Cardiac septum (tissue), 1 donor: ENCODE results near the gene PRUNE1. TPM values are rescaled to one million over a fixed set of nuclear protein-coding genes. Genes with fewer than 3 reads are reported as not detected.
A peak's percentile ranks its signal among the peaks of the same experiment; 100 is the strongest.

Source experiments
- DNase-seq: peaks from one replicate; pipeline ENCODE4 v3.0.0-alpha.2; 2020; ENCODE audit warnings: low spot score
- intact Hi-C: fragments of 100-400 bp; cut with DNase I; formaldehyde crosslinking; loops from one replicate; pipeline ENCODE4 v1.14.0; 2022
- total RNA-seq: library from RNA; stranded (reverse); fragmentation: NEBNext Ultra II Directional; extraction: Animal tissue kit (Norgen Biotek cat#: 25700); gene quantifications from one replicate; pipeline ENCODE4 v1.2.1, GENCODE V29; 2021
- donor health status: DM: no; HTN: no; CAD: no.

Gene PRUNE1
- total RNA-seq, 1 donor from 2014 or later: 31.0 TPM

DNA sequence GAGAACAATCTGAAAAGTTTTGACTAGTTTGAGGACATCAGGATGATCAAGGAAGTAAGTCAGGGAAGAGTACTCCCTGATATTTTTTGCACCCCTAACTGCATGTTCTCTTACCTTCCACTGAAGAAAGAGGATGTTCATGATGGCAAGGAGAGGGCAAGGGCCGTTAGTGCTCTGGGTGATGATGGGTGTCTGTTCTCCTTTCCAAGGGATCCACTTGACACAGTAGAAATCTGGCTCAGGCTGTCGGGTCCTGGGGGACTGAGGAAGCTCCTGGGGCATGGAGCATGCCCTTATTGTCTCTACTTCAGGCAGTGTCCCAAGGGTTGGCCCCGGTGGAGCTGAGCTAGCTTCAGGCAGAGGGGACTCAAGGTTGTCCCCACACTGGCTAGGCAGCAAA, 6.2 kb upstream of the PRUNE1 start:
- intact Hi-C loops: no loop called here

GRCh38 chr1:151002611-151003010, 5.6 kb upstream of the PRUNE1 start:
- intact Hi-C loops: no loop called here
- DNase-seq: no peak

More for the DNA sequence above, 6.2 kb upstream of the PRUNE1 start:
- DNase-seq: no peak

- DNase-seq: no peak
- intact Hi-C loops: no loop called here
These were observed 5.1 kb upstream of the PRUNE1 start for GRCh38 chr1:151003180-151003579.

- no peak for DNase-seq
- intact Hi-C loops: loop anchor here (2.0 kb wide), 2 partner anchors 27 to 53 kb away; partner anchors contain the start of gene CDC42SE1
These were observed 2.4 kb upstream of the PRUNE1 start for GRCh38 chr1:151005729-151006319.

GRCh38 chr1:151006327-151007052, 1.8 kb upstream of the PRUNE1 start, which contains the start of gene MINDY1:
Gene MINDY1 (minus strand): TSS chr1:151006902. CDS start chr1:151002617, 4,285 bp downstream.
- DNase-seq: peak; percentile 89
- intact Hi-C loops: loop anchor here (2.0 kb wide), 2 partner anchors 28 to 52 kb away; partner anchors contain the start of gene CDC42SE1

- intact Hi-C loops: loop anchor here (2.0 kb wide), 2 partner anchors 29 to 51 kb away; partner anchors contain the start of gene CDC42SE1
- DNase-seq: no peak
These were observed 401 bp upstream of the PRUNE1 start for GRCh38 chr1:151007853-151008243.

DNA sequence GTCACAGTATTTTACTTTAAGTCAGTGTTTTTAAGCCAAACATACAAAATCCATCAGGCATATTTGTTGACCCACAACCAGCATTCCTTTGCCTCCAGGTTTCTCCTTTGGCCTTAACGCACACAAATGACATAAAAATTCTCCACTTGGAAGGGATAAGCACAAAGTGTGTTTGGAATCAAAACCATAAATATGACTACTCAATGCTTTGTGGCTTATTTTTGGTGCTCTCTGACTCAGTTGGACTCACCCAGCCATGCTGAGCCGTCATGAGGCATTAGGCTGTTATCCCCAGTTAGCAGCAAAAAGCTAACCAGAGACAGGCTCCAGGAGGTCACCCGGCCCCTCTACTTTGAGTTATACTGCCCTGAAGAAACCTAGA, 948 bp downstream of the PRUNE1 start:
- intact Hi-C loops: no loop called here
- DNase-seq: no peak

GRCh38 chr1:151009674-151010345, 1.6 kb downstream of the PRUNE1 start:
- intact Hi-C loops: no loop called here
- no peak for DNase-seq

DNA sequence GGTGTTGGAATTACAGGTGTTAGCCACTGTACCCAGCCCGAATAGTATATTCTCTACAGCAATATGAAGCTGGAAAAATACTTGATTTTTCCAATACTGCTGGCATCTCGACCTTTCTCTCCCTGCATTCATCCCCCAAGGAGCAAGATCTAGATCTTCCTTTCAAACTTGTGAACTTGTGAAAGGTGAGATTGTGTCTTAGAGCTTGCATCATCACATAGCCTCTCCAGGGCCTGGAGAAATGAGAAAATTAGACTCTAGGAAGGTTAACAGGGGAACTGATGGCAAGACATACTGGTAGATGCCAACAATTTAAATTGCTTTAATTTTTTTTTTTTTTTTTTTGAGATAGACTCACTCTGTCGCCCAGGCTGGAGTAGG, 2.1 kb downstream of the PRUNE1 start:
- no peak for DNase-seq
- intact Hi-C loops: no loop called here

GRCh38 chr1:151011154-151011850, 3.1 kb downstream of the PRUNE1 start:
- intact Hi-C loops: no loop called here
- DNase-seq: no peak

GRCh38 chr1:151012684-151013471, 4.6 kb downstream of the PRUNE1 start:
- DNase-seq: no peak
- intact Hi-C loops: no loop called here

DNA sequence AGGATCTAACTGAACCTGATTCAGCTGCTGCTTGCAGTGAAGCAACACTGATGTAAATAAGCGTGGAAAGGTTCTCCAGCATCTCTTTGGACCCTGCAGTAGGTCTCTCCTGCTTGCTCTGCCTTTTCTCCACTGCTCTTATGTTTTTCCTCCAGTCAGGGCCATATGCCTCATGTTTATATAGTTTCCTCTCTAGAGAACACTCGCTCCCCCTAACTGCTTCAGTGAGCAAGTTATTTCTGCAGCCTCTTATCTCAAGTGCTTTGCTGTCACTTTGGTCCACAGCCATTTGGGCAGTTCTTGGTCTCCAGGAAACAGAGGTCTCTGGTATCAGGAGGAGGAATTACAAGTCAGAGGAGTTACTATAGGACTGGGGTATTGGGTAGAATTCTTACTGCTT, 5.3 kb downstream of the PRUNE1 start:
- intact Hi-C loops: no loop called here
- no peak for DNase-seq

GRCh38 chr1:151024540-151025146, 16.4 kb downstream of the PRUNE1 start:
- peak; percentile 91 for DNase-seq
- intact Hi-C loops: loop anchor here (2.0 to 5.0 kb wide), 3 partner anchors 22 to 123 kb away; partner anchors contain the start of genes C1orf56, GABPB2 and SEMA6C

- DNase-seq: no peak
- intact Hi-C loops: no loop called here
These were observed 18.2 kb downstream of the PRUNE1 start for GRCh38 chr1:151026460-151026859.

DNA sequence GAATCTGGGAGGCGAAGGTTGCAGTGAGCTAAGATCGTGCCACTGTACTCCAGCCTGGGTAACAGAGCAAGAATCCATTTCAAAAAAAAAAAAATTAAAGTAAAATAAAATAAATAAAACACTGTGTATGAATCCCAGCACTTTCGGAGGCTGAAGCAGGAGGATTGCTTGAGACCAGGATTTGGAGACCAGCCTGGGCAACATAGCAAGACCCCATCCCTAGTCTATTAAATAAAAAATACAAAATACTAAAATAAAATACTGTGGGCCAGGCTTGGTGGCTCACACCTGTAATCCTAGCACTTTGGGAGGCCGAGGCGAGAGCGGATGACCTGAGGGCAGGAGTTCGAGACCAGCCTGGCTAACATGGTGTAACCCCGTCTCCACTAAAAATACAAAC, 23.9 kb downstream of the PRUNE1 start:
- intact Hi-C loops: no loop called here
- DNase-seq: no peak

DNA sequence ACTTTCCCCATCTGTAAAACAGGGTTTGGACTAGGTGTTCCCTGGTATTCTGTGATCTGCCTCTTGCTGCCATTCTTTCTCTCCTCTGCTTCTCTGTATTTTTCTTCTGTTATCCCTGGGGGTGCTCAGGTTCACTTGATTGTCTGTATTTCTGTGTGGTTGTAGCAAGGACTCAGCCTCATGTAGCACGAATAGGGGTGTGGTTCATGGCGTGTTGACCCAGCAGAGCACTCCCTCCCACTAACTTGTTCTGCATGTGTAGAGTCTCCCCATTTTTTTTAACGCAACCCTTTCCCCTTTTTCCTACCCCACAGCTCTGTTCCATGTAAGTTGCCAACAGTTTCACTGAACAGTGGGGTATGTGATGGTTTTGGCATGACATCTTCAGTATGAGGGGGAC, 26.9 kb downstream of the PRUNE1 start:
- DNase-seq: no peak
- intact Hi-C loops: no loop called here

GRCh38 chr1:151036356-151036755, 28.1 kb downstream of the PRUNE1 start, which contains the start of gene BNIPL:
Gene BNIPL (plus strand): TSS chr1:151036586. CDS start chr1:151036726, 140 bp downstream.
- no peak for DNase-seq
- intact Hi-C loops: no loop called here

- no peak for DNase-seq
- intact Hi-C loops: no loop called here
These were observed 28.8 kb downstream of the PRUNE1 start for GRCh38 chr1:151037032-151037431.

- intact Hi-C loops: no loop called here
- DNase-seq: no peak
These were observed 31.3 kb downstream of the PRUNE1 start for GRCh38 chr1:151039521-151039920.
